NCI-H2107 treated with DMSO at 0.1 percent for 48 hours (cell line): Measurements from ENCODE around the gene CEP85L.
A peak's percentile ranks its signal among the peaks of the same experiment; 100 is the strongest.

Experiments used
- DNase-seq: peaks from one replicate; lab custom pipeline; 2025; ENCODE audit not compliant: unreplicated experiment; lab: John Stamatoyannopoulos, UW

The CEP85L gene

GRCh38 chr6:118546164-118546879, 105.1 kb downstream of the CEP85L start:
- DNase-seq, result no peak

GRCh38 chr6:118544105-118544504, 107.3 kb downstream of the CEP85L start:
- DNase-seq, result no peak

GRCh38 chr6:118542184-118542952, 109.0 kb downstream of the CEP85L start:
- no peak for DNase-seq

DNA sequence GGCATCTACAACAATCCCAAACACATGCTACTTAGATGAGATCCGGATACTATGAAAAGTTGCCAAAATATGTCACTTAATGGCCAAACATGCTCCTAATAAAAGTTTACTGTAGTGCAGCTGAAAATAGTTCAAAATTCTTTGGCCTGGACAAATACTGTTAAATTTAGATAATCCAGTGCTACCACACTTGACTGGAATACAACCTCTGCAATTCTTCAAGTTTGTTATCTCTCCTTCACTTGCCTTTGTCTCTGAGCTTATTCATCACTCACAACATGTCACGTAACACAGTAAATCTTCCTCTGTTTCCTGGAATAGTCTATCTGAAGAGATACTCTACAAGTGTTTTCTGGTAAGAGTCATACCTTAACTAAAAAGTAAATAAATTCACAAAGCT, 113.8 kb downstream of the CEP85L start:
- no peak for DNase-seq

GRCh38 chr6:118536478-118536877, 114.9 kb downstream of the CEP85L start:
- DNase-seq, result no peak

DNA sequence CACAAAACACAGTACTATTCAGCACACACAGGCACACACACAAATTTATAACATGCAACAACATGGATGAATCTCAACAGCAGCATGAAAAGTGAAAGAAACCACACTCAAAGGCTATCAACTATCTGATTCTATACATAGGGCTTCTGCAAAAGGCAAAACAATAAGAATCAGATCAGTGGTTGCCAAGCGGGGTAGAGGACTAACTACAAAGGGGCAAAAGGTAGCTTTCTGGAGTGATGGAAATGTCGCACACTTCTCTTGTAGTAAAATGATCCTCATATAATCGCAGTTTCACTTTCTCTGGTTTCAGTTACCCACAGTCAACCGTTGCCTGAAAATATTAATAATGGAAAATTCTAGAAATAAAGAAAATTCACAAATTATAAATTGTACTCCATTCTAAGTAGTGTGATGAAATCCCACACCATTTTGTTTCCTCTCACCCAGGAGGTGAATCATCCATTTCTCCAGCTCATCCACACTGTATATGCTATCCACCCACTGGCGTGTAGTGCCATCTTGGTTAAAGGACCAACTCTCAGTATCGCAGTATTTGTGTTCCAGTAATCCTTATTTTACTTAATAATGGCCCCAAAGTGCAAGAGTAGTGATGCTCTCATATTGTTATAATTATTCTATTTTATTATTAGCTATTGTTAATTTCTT, 116.1 kb downstream of the CEP85L start:
- DNase-seq, result no peak

DNA sequence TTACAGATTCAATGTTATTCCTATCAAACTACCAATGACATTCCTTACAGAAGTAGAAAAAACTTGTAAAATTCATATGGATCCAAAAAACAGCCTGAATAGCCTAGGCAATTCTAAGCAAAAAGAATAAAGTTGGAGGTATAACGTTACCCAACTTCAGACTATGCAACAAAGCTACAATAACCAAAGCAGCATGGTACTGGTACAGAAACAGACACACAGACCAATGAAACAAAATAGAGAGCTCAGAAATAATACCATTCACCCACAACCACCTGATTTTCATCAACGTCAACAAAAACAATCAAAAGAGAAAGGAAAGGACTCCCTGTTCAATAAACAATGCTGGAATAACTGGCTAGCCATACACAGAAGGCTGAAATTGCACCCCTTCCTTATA, 120.4 kb downstream of the CEP85L start:
- no peak for DNase-seq

DNA sequence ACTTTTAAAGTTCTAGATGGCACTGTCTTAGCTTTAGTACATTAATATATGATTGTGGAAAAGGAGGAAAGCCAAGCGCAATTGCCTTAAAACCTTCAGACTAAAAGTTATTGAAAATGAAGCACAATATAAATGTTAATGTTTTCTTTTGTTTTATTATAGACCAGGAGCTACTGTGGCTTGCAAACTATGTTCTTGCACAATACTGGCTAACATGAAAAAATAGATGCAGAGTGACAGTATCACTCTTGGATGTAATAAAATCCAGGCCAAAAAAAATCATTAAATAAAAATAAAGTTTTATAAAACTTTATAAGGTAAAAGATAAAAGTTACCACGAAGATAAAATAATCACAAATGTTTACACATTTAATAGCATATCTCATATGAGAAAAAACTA, 121.6 kb downstream of the CEP85L start:
- no peak for DNase-seq

- DNase-seq, result no peak
Measured at GRCh38 chr6:118528129-118528528, 123.3 kb downstream of the CEP85L start.

GRCh38 chr6:118525913-118526780, 125.2 kb downstream of the CEP85L start:
- DNase-seq, result no peak

DNA sequence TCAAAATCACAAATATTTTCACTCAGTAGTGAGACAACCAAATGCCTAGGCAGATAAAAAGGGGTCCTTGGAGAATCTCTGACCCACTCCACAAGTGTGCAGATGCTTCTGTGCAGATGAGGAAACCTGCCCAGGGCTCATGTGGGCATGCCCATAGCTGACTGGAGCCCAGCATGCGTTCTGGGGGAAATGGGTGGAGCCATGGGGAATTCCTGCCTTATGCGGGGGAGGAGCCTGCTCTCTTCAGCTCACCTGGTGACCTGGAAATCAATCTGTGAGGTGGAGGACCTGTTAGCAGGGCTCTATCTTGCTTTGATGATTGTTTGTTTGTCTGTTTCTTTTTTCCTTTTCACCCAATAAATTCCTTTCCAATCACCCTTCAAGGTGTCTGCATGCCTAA, 126.7 kb downstream of the CEP85L start:
- no peak for DNase-seq

GRCh38 chr6:118523216-118523615, 128.2 kb downstream of the CEP85L start:
- no peak for DNase-seq

- DNase-seq, result no peak
Measured at GRCh38 chr6:118522422-118522821, 129.0 kb downstream of the CEP85L start.

DNA sequence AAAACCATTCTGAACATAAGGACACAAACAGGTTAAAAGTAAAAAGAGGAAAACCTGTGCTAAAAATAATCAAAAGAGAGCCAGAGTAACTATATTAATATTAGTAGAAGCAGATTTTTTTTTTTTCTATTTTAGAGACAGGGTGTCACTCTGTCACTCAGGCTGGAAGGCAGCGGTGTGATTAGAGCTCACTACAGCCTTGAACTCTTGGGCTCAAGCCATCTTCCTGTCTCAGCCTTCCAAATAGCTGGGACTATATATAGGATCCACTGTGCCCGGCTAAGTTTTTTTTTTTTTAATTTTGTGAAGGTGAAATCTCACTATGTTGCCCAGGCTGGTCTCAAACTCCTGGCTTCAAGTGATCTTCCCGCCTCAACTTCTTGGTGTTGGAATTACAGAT, 136.7 kb downstream of the CEP85L start:
- no peak for DNase-seq

- no peak for DNase-seq
Measured at GRCh38 chr6:118511930-118512715, 139.3 kb downstream of the CEP85L start.

- DNase-seq, result peak; percentile 46
Measured at GRCh38 chr6:118509009-118509617, 142.3 kb downstream of the CEP85L start.

DNA sequence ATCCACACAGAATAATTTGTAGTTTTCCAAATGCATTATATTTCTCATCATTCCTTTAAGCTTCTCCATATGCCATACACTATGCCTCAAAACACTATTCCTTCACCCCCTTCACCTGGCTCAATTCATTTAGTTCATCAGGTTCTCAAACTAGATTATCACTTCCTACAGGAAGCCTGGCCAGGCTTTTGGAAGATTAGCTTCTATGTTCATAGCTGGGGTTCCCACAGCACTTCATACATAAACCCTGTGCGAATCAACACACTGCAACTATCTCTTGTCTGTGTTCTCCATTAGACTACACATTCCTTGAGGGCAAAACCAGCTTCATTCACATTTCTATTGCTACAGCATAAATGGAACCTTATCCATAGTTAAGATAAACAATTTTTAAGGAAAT, 143.8 kb downstream of the CEP85L start:
- DNase-seq, result no peak

- peak; percentile 44 for DNase-seq
Measured at GRCh38 chr6:118506071-118506638, 145.2 kb downstream of the CEP85L start.

- DNase-seq, result no peak
Measured at GRCh38 chr6:118505656-118506055, 145.7 kb downstream of the CEP85L start.

DNA sequence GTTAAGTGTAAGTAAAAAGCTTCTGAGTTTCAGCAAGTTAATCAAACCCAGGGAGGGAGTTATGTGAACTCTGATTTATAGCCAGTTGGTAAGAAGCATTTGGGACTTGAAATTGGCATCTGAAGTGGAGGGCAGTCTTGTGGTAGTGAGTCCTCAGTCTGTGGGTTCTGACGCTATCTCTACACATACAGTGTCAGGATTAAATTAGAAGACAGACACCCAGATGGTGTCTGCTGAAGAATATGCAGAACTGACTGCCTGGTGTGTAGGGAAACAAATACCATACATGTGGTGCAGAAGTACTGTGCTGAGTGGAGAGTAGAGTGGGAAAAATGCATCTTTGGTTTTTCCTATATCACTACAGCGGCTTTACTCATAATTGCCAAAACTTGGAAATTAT, 146.8 kb downstream of the CEP85L start:
- DNase-seq, result no peak
